HG03025 (cell line): ENCODE measurements around the gene NFKBIZ.

Experiments
- ATAC-seq: cut with Tn5 transposase; IDR thresholded peaks from one replicate; pipeline ENCODE4 v1.9.1; 2021; ENCODE audit warnings: mild to moderate bottlenecking, moderate library complexity; ENCODE audit not compliant: unreplicated experiment, low FRiP score

Gene NFKBIZ

GRCh38 chr3:101825904-101826445, 23.3 kb upstream of the NFKBIZ start:
- ATAC-seq: no peak

GRCh38 chr3:101827211-101828174, 21.8 kb upstream of the NFKBIZ start:
- ATAC-seq: peak; percentile 92

- ATAC-seq: no peak
Measured at GRCh38 chr3:101828276-101828675, 21.0 kb upstream of the NFKBIZ start.

- ATAC-seq: peak; percentile 32
Measured at GRCh38 chr3:101828691-101829436, 20.4 kb upstream of the NFKBIZ start.

GRCh38 chr3:101829437-101829830, 19.9 kb upstream of the NFKBIZ start:
- ATAC-seq: no peak

- no peak for ATAC-seq
Measured at GRCh38 chr3:101829874-101830273, 19.4 kb upstream of the NFKBIZ start.

- ATAC-seq: no peak
Measured at GRCh38 chr3:101833446-101833974, 15.8 kb upstream of the NFKBIZ start.

GRCh38 chr3:101835676-101836075, 13.6 kb upstream of the NFKBIZ start:
- no peak for ATAC-seq

GRCh38 chr3:101836160-101836559, 13.2 kb upstream of the NFKBIZ start:
- ATAC-seq: no peak

GRCh38 chr3:101836652-101837598, 12.4 kb upstream of the NFKBIZ start:
- ATAC-seq: no peak

GRCh38 chr3:101838691-101839090, 10.6 kb upstream of the NFKBIZ start:
- no peak for ATAC-seq

GRCh38 chr3:101840066-101840465, 9.2 kb upstream of the NFKBIZ start:
- ATAC-seq: no peak

GRCh38 chr3:101842245-101842934, 6.9 kb upstream of the NFKBIZ start:
- no peak for ATAC-seq

GRCh38 chr3:101842935-101843330, 6.4 kb upstream of the NFKBIZ start:
- no peak for ATAC-seq

- no peak for ATAC-seq
Measured at GRCh38 chr3:101845425-101845824, 3.9 kb upstream of the NFKBIZ start.

GRCh38 chr3:101846709-101847108, 2.6 kb upstream of the NFKBIZ start:
- ATAC-seq: no peak

- ATAC-seq: no peak
Measured at GRCh38 chr3:101847328-101847727, 2.0 kb upstream of the NFKBIZ start.

GRCh38 chr3:101848326-101848725, 988 bp upstream of the NFKBIZ start:
- ATAC-seq: no peak

GRCh38 chr3:101849714-101850245, 466 bp downstream of the NFKBIZ start:
- peak; percentile 35 for ATAC-seq
